K562 (cell line): Measurements from ENCODE around the gene PRKAG2.

Experiments used
- EZH2 ChIP-seq: IDR thresholded peaks from 2 replicates; pipeline ENCODE4 v1.6.1; 2012; ENCODE audit warnings: low read depth, mild to moderate bottlenecking, inconsistent platforms, low read length, borderline replicate concordance
- POLR2AphosphoS5 ChIP-seq: IDR thresholded peaks from 2 replicates; pipeline ENCODE4 v1.6.1; 2011; ENCODE audit warnings: mild to moderate bottlenecking, low read depth, low read length, moderate library complexity; ENCODE audit not compliant: control insufficient read depth, insufficient read depth
- TCF7 ChIP-seq: sonication (generic); IDR thresholded peaks from 2 replicates; pipeline ENCODE4 v1.6.1; 2016; ENCODE audit warnings: antibody characterized with exemption, borderline replicate concordance
- TF ChIP-seq, protein P1 (sequence below): fragments of 450-650 bp; IDR thresholded peaks from 2 replicates; pipeline ENCODE4 v1.6.1; 2016
- TF ChIP-seq, protein P2 (sequence below), 3 experiments: IDR thresholded peaks in 2 of 3; conservative IDR thresholded peaks in 1 of 3; 2 replicates each; pipeline ENCODE4 v1.5.1; 2011 to 2012; ENCODE audit warnings: low read length in 3 of 3, mild to moderate bottlenecking in 3 of 3, control low read depth in 2 of 3, improper control_type of control experiment in 1 of 3, inconsistent platforms in 1 of 3, low read depth in 1 of 3, mixed read lengths in 1 of 3, moderate library complexity in 1 of 3; ENCODE audit not compliant: insufficient read depth in 2 of 3
- TF ChIP-seq, protein P3 (sequence below): IDR thresholded peaks from 3 replicates; pipeline ENCODE4 v1.6.1; 2011; ENCODE audit warnings: borderline replicate concordance, mild to moderate bottlenecking, moderate library complexity; ENCODE audit not compliant: insufficient read length; ENCODE audit errors: extremely low read depth

DNA sequence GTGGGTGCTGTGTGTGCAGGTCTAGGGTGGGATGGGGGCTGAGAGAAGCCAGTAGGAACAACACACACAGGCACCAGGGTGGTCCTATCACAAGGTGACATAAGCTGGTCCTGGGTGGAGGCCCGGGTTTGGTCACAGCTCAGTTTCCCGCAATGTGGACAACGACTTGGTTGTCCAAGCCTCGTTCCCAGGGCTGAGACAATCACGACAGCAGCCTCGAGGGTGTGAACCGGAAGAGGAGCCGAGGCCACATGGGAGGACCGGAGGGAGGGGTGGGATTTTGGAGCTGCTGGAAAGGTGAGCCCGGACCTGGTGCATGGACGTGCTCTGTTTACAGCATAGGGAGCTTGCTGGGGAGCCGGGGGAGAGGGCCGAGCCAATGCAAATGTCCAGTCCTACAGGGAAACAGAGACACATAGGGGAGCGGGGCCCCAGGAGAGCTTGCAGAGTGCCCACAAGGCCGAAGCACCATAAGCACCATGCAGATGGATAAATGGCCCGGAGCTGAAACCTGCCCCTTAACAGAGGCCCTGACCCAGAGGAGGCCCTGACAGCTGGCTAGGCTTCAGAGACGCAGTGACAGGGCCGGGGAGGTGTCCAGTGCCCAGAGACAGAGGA is 92.8 kb downstream of the PRKAG2 start:
- TF ChIP-seq, protein P1, sequence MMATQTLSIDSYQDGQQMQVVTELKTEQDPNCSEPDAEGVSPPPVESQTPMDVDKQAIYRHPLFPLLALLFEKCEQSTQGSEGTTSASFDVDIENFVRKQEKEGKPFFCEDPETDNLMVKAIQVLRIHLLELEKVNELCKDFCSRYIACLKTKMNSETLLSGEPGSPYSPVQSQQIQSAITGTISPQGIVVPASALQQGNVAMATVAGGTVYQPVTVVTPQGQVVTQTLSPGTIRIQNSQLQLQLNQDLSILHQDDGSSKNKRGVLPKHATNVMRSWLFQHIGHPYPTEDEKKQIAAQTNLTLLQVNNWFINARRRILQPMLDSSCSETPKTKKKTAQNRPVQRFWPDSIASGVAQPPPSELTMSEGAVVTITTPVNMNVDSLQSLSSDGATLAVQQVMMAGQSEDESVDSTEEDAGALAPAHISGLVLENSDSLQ, result no peak
- TF ChIP-seq, protein P2, sequence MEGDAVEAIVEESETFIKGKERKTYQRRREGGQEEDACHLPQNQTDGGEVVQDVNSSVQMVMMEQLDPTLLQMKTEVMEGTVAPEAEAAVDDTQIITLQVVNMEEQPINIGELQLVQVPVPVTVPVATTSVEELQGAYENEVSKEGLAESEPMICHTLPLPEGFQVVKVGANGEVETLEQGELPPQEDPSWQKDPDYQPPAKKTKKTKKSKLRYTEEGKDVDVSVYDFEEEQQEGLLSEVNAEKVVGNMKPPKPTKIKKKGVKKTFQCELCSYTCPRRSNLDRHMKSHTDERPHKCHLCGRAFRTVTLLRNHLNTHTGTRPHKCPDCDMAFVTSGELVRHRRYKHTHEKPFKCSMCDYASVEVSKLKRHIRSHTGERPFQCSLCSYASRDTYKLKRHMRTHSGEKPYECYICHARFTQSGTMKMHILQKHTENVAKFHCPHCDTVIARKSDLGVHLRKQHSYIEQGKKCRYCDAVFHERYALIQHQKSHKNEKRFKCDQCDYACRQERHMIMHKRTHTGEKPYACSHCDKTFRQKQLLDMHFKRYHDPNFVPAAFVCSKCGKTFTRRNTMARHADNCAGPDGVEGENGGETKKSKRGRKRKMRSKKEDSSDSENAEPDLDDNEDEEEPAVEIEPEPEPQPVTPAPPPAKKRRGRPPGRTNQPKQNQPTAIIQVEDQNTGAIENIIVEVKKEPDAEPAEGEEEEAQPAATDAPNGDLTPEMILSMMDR (IDR thresholded peaks at IDR 0.05 in 2 of 3, conservative IDR thresholded peaks at IDR 0.05 in 1 of 3; ENCODE audit: insufficient read depth in 2 of 3, low read depth in 1 of 3, low read length in 3 of 3), result no peak
- TF ChIP-seq, protein P3, sequence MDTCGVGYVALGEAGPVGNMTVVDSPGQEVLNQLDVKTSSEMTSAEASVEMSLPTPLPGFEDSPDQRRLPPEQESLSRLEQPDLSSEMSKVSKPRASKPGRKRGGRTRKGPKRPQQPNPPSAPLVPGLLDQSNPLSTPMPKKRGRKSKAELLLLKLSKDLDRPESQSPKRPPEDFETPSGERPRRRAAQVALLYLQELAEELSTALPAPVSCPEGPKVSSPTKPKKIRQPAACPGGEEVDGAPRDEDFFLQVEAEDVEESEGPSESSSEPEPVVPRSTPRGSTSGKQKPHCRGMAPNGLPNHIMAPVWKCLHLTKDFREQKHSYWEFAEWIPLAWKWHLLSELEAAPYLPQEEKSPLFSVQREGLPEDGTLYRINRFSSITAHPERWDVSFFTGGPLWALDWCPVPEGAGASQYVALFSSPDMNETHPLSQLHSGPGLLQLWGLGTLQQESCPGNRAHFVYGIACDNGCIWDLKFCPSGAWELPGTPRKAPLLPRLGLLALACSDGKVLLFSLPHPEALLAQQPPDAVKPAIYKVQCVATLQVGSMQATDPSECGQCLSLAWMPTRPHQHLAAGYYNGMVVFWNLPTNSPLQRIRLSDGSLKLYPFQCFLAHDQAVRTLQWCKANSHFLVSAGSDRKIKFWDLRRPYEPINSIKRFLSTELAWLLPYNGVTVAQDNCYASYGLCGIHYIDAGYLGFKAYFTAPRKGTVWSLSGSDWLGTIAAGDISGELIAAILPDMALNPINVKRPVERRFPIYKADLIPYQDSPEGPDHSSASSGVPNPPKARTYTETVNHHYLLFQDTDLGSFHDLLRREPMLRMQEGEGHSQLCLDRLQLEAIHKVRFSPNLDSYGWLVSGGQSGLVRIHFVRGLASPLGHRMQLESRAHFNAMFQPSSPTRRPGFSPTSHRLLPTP, result no peak
- no peak for TF ChIP-seq TCF7
- TF ChIP-seq EZH2, result no peak
- TF ChIP-seq POLR2AphosphoS5, result no peak
